Measurements from ENCODE around the gene HDAC7. TPM values are rescaled to one million over a fixed set of nuclear protein-coding genes. Genes with fewer than 3 reads are reported as not detected.

HDAC7 gene
- total and polyA plus RNA-seq, 2 experiments from 2014 or later, result 41.3 to 60.1 TPM

GRCh38 chr12:47824635-47825034 lies 4.9 kb upstream of the HDAC7 start (continued):
- TF ChIP-seq ZNF462 (CRISPR knock-in tag; IDR thresholded peaks at IDR 0.05) (no peak), EZH2phosphoT487 (IDR thresholded peaks at IDR 0.05; ENCODE audit: unreplicated experiment) (no peak)

- Histone ChIP-seq H3K4me3 (no peak overlapping the region), H3K4me1 (ENCODE audit: insufficient read depth) (peaks cover 41% of the 10 kb centered on the region), H3K36me3 (ENCODE audit: insufficient read depth) (no peaks in the 10 kb centered on the region), H3K27me3 (ENCODE audit: insufficient read depth) (no peaks in the 10 kb centered on the region), H3K9me2 (ENCODE audit: insufficient read depth) (0 out of 2 replicates have a peak, but pooled peaks cover 3% of the 10 kb centered on the region), H3K27ac (ENCODE audit: low read depth) (no peak overlapping the region), H3K4me2 (no peak overlapping the region), H3K79me2 (replicated peaks; ENCODE audit: insufficient read depth) (peaks cover 6% of the 10 kb centered on the region), H3F3A (replicated peaks; ENCODE audit: low read depth) (no peaks in the 10 kb centered on the region; the same call in 1 of the 2 replicates), H4K20me1 (replicated peaks; ENCODE audit: insufficient read depth) (no peaks in the 10 kb centered on the region), H2AFZ (no peak overlapping the region)
- Mint-ChIP-seq H3K9me3 (no peaks in the 10 kb centered on the region), H3K36me3 (ENCODE audit: low read depth) (no peaks in the 10 kb centered on the region; the same call in 2 of the 3 replicates), H3K27ac (no peak overlapping the region), H3K4me1 (peaks cover 54% of the 10 kb centered on the region), H3K27me3 (ENCODE audit: insufficient read depth, low read depth, poor library complexity) (peaks cover 18% of the 10 kb centered on the region), H3K4me3 (no peak overlapping the region)
- no peak for TF ChIP-seq NANOG (IDR thresholded peaks at IDR 0.05; ENCODE audit: borderline replicate concordance)
- TF ChIP-seq CTCF (conservative IDR thresholded peaks at IDR 0.05; ENCODE audit: low read depth in 2 of 2), result no peak
- no peak for TF ChIP-seq EZH2 (IDR thresholded peaks at IDR 0.05; ENCODE audit: low read depth, unreplicated experiment)
- TF ChIP-seq POLR2AphosphoS5 (IDR thresholded peaks at IDR 0.05; ENCODE audit: low read depth), result no peak
- TF ChIP-seq JUNB (IDR thresholded peaks at IDR 0.05; ENCODE audit: unreplicated experiment), result no peak
- TF ChIP-seq STAT1 (IDR thresholded peaks at IDR 0.05; ENCODE audit: unreplicated experiment), result no peak
- no peak for TF ChIP-seq ETS1 (IDR thresholded peaks at IDR 0.05)
- TF ChIP-seq CREB1 (CRISPR knock-in tag; IDR thresholded peaks at IDR 0.05; ENCODE audit: low read depth), result no peak
- no peak for TF ChIP-seq REST (IDR thresholded peaks at IDR 0.05; ENCODE audit: unreplicated experiment)
- no peak for TF ChIP-seq EZH2phosphoT487 (IDR thresholded peaks at IDR 0.05; ENCODE audit: unreplicated experiment)
- DNase-seq (ENCODE audit: low spot score) (no peak), ATAC-seq (no peak)
Measured at GRCh38 chr12:47824198-47824597, 4.5 kb upstream of the HDAC7 start.

Measured in GM23338 (cell line).